Stimulated activated CD4-positive, alpha-beta T cell treated with anti-CD3 and anti-CD28 coated beads, Interleukin-4, amount 100 ng/mL, for 48 hours (primary cell): Measurements from ENCODE around the gene HSP90B1.

ENCODE experiments used
- DNase-seq, 2 donors: peaks; one replicate each; pipeline ENCODE4 v3.0.0-alpha.2; 2020; ENCODE audit warnings: low read depth in 2 of 2

Gene HSP90B1

GRCh38 chr12:103929046-103929783, 995 bp upstream of the HSP90B1 start:
- DNase-seq = peak; percentile 59 to 75

GRCh38 chr12:103929784-103930033, 501 bp upstream of the HSP90B1 start:
- no peak for DNase-seq

GRCh38 chr12:103930787-103931735, 851 bp downstream of the HSP90B1 start:
- peak in 1 of 2 donors; percentile 20 for DNase-seq

GRCh38 chr12:103933237-103933636, 3.0 kb downstream of the HSP90B1 start:
- no peak for DNase-seq

GRCh38 chr12:103936679-103937078, 6.5 kb downstream of the HSP90B1 start:
- DNase-seq = no peak

- no peak for DNase-seq
Observed at GRCh38 chr12:103944964-103945363, 14.8 kb downstream of the HSP90B1 start.

- no peak for DNase-seq
Observed at GRCh38 chr12:103947871-103948555, 17.8 kb downstream of the HSP90B1 start.

GRCh38 chr12:103948746-103949406, 18.7 kb downstream of the HSP90B1 start:
- DNase-seq = no peak

GRCh38 chr12:103952497-103952896, 22.3 kb downstream of the HSP90B1 start:
- DNase-seq = no peak

- DNase-seq = no peak
Observed at GRCh38 chr12:103955811-103956508, 25.8 kb downstream of the HSP90B1 start.

- DNase-seq = no peak
Observed at GRCh38 chr12:103956509-103957027, 26.4 kb downstream of the HSP90B1 start.

- no peak for DNase-seq
Observed at GRCh38 chr12:103957865-103958388, 27.7 kb downstream of the HSP90B1 start.

- DNase-seq = no peak
Observed at GRCh38 chr12:103958621-103959020, 28.4 kb downstream of the HSP90B1 start.

- no peak for DNase-seq
Observed at GRCh38 chr12:103960616-103961227, 30.5 kb downstream of the HSP90B1 start.

GRCh38 chr12:103962493-103962892, 32.3 kb downstream of the HSP90B1 start:
- DNase-seq = no peak

- DNase-seq = no peak
Observed at GRCh38 chr12:103964805-103965204, 34.6 kb downstream of the HSP90B1 start.

GRCh38 chr12:103965255-103965589, 35.0 kb downstream of the HSP90B1 start:
- DNase-seq = no peak

- peak; percentile 95 to 97 for DNase-seq
Observed at GRCh38 chr12:103965590-103966504, 35.6 kb downstream of the HSP90B1 start, which contains the start of gene TDG. TSS of gene TDG (plus strand) at chr12:103965872. CDS start at chr12:103966038, 166 bp downstream.

GRCh38 chr12:103966736-103967135, 36.5 kb downstream of the HSP90B1 start:
- DNase-seq = no peak
